Stimulated activated CD4-positive, alpha-beta T cell treated with anti-CD3 and anti-CD28 coated beads, Interleukin-2, amount 100 ng/mL, for 24 hours (primary cell): ENCODE measurements around the gene KMT2C.

Experiments
- DNase-seq, 2 donors: peaks; one replicate each; pipeline ENCODE4 v3.0.0-alpha.2; 2020

The KMT2C gene

GRCh38 chr7:152090747-152091146 lies 345.1 kb downstream of the KMT2C start:
- DNase-seq: no peak

- no peak for DNase-seq
These were observed 346.6 kb downstream of the KMT2C start for GRCh38 chr7:152089183-152089582.

DNA sequence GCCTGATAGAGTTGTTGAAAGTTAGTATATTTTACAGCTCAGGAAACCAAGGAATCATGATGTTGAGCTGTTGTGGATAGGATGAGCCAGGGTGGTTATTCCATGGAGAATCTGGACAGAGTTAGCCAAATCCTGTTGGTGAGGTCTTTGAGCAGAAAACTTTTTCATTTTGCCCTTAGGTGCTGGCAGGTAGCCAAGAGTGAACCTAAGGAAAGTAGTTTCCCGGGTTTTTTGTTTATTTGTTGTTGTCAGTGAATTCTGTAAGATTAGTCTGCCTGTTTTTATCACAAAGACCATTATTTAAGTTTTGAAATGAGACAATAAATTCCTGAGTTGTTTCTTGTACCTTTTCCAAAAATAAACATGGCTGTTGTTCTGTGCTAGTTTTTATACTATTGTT lies 349.3 kb downstream of the KMT2C start:
- DNase-seq: no peak

DNA sequence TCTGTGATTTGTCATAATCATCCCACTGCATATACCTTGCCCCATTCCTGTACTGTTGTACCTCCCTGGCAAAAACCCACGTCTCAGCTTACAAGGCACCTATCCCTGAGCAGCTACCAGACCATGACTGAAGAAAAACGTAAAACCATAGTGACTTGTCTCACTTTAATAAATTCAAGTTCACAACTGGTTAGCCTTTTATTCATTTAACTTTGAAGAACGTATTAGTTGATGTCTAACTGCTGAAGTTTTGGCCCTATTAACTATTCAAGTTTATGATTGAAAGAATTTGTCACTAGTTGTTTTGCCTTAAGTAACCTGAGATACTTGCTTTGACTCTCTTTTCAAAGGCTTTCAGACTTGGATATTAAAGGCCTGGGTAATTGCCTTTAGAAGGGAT lies 350.7 kb downstream of the KMT2C start:
- no peak for DNase-seq
